Measurements from ENCODE around the gene TOP2B.

Gene TOP2B

GRCh38 chr3:25580534-25580933 lies 84.2 kb downstream of the TOP2B start:
- DNase-seq, result no peak

GRCh38 chr3:25578059-25578458 lies 86.6 kb downstream of the TOP2B start:
- DNase-seq, result no peak

- DNase-seq, result no peak
These were observed 87.8 kb downstream of the TOP2B start for GRCh38 chr3:25576831-25577454.

- no peak for DNase-seq
These were observed 88.6 kb downstream of the TOP2B start for GRCh38 chr3:25576146-25576545.

- DNase-seq, result no peak
These were observed 89.7 kb downstream of the TOP2B start for GRCh38 chr3:25575001-25575400.

GRCh38 chr3:25574172-25574765 lies 90.4 kb downstream of the TOP2B start:
- DNase-seq, result no peak

- peak; percentile 58 for DNase-seq
These were observed 91.1 kb downstream of the TOP2B start for GRCh38 chr3:25573386-25574171.

- DNase-seq, result peak; percentile 30
These were observed 91.8 kb downstream of the TOP2B start for GRCh38 chr3:25572919-25573385.

- no peak for DNase-seq
These were observed 92.4 kb downstream of the TOP2B start for GRCh38 chr3:25572336-25572735.

- no peak for DNase-seq
These were observed 93.4 kb downstream of the TOP2B start for GRCh38 chr3:25571285-25571684.

- no peak for DNase-seq
These were observed 96.1 kb downstream of the TOP2B start for GRCh38 chr3:25568525-25569078.

GRCh38 chr3:25567806-25568524 lies 96.7 kb downstream of the TOP2B start:
- DNase-seq, result no peak

- DNase-seq, result no peak
These were observed 97.3 kb downstream of the TOP2B start for GRCh38 chr3:25567388-25567787.

- DNase-seq, result no peak
These were observed 98.3 kb downstream of the TOP2B start for GRCh38 chr3:25566358-25566920.

GRCh38 chr3:25565807-25566206 lies 98.9 kb downstream of the TOP2B start:
- no peak for DNase-seq

- DNase-seq, result no peak
These were observed 100.6 kb downstream of the TOP2B start for GRCh38 chr3:25564075-25564474.

- peak; percentile 26 for DNase-seq
These were observed 101.1 kb downstream of the TOP2B start for GRCh38 chr3:25563601-25564000.

GRCh38 chr3:25558796-25559195 lies 105.9 kb downstream of the TOP2B start:
- DNase-seq, result no peak

GRCh38 chr3:25558121-25558520 lies 106.6 kb downstream of the TOP2B start:
- no peak for DNase-seq

- DNase-seq, result no peak
These were observed 107.0 kb downstream of the TOP2B start for GRCh38 chr3:25557694-25558093.

GRCh38 chr3:25556447-25556846 lies 108.3 kb downstream of the TOP2B start:
- DNase-seq, result peak; percentile 40

GRCh38 chr3:25555695-25556437 lies 108.8 kb downstream of the TOP2B start:
- DNase-seq, result no peak
